Stimulated activated CD4-positive, alpha-beta T cell treated with anti-CD3 and anti-CD28 coated beads, Interleukin-1b, Interleukin-23, amount 100 ng/mL, for 24 hours (primary cell): ENCODE data around the gene MED12L.
A peak's percentile ranks its signal among the peaks of the same experiment; 100 is the strongest.

ENCODE experiments used
- DNase-seq, 4 experiments: peaks; one replicate each; pipeline ENCODE4 v3.0.0-alpha.2; 2020; ENCODE audit warnings: low read depth in 4 of 4, low spot score in 1 of 4

The MED12L gene

GRCh38 chr3:151443583-151443982 is 358.1 kb downstream of the MED12L start:
- DNase-seq: no peak

- DNase-seq: no peak
Observed at GRCh38 chr3:151445273-151446001, 360.0 kb downstream of the MED12L start.

GRCh38 chr3:151446002-151446340 is 360.5 kb downstream of the MED12L start:
- DNase-seq: no peak

- no peak for DNase-seq
Observed at GRCh38 chr3:151452368-151452767, 366.9 kb downstream of the MED12L start.

- no peak for DNase-seq
Observed at GRCh38 chr3:151452841-151453240, 367.4 kb downstream of the MED12L start.

- no peak for DNase-seq
Observed at GRCh38 chr3:151456065-151456464, 370.6 kb downstream of the MED12L start.

- no peak for DNase-seq
Observed at GRCh38 chr3:151459358-151459757, 373.9 kb downstream of the MED12L start.

- no peak for DNase-seq
Observed at GRCh38 chr3:151460228-151460627, 374.8 kb downstream of the MED12L start.

- no peak for DNase-seq
Observed at GRCh38 chr3:151460774-151461450, 375.4 kb downstream of the MED12L start, which contains the start of gene IGSF10. Gene IGSF10, minus strand, starts transcription at chr3:151461061. Its CDS starts 2,352 bp downstream, at chr3:151458709.

- DNase-seq: no peak
Observed at GRCh38 chr3:151462278-151462780, 376.9 kb downstream of the MED12L start.

- DNase-seq: no peak
Observed at GRCh38 chr3:151462991-151463390, 377.5 kb downstream of the MED12L start.

- no peak for DNase-seq
Observed at GRCh38 chr3:151467069-151467468, 381.6 kb downstream of the MED12L start.

GRCh38 chr3:151468284-151468917 is 382.9 kb downstream of the MED12L start:
- DNase-seq: peak in 3 of 4 experiments; percentile 5 to 16 (median 14)

- DNase-seq: no peak
Observed at GRCh38 chr3:151476344-151477018, 391.0 kb downstream of the MED12L start.

GRCh38 chr3:151477591-151478334 is 392.3 kb downstream of the MED12L start:
- no peak for DNase-seq

GRCh38 chr3:151478335-151478697 is 392.9 kb downstream of the MED12L start:
- DNase-seq: no peak

GRCh38 chr3:151479452-151479851 is 394.0 kb downstream of the MED12L start:
- no peak for DNase-seq

GRCh38 chr3:151480492-151480891 is 395.0 kb downstream of the MED12L start:
- no peak for DNase-seq

GRCh38 chr3:151483488-151483887 is 398.0 kb downstream of the MED12L start:
- DNase-seq: no peak

GRCh38 chr3:151483961-151484520 is 398.6 kb downstream of the MED12L start:
- DNase-seq: no peak
